ENCODE results near the gene ZNF12.
"Not testable (repeated sequence)": the region's sequence is repeated elsewhere in the genome, so short reads cannot be mapped to it uniquely, and the experiment has no call there.

Gene ZNF12

GRCh38 chr7:6706666-6707407 is at the start of gene ZNF12:
Gene ZNF12 (minus strand): TSS chr7:6706947. CDS start chr7:6705173, 1,774 bp downstream.
- peak; percentile 93 to 94 for DNase-seq (ENCODE audit: low read depth in 2 of 2)

DNA sequence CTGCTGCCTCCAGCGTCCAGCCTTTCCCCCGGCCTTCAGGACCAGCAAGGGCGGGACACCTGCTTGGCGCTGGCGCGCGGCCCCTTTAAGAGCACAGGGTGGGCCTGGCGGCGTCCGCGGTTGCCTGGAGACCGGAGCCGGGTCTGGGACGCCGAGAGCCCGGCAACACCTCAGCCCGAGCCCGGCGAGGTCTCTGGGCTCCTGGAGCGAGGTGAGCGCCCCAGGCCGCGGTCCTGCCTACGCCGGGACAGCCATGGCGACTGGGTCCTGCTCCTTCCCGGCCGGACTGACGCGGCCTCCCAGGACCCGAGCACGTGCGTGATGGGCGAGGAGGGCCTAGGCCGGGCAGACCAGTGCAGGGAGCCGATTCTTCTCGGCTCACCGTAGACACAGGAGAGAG is 47.2 kb upstream of the ZNF12 start, which contains the start of gene RSPH10B2:
TSS of gene RSPH10B2 (plus strand) at position 140 of the 400 bp plus-strand sequence. CDS start 3,575 bp downstream, outside the sequence.
- not testable (repeated sequence) for DNase-seq (ENCODE audit: low read depth in 2 of 2)

GRCh38 chr7:6750173-6750572 is 43.4 kb upstream of the ZNF12 start:
- not testable (repeated sequence) for DNase-seq (ENCODE audit: low read depth in 2 of 2)

DNA sequence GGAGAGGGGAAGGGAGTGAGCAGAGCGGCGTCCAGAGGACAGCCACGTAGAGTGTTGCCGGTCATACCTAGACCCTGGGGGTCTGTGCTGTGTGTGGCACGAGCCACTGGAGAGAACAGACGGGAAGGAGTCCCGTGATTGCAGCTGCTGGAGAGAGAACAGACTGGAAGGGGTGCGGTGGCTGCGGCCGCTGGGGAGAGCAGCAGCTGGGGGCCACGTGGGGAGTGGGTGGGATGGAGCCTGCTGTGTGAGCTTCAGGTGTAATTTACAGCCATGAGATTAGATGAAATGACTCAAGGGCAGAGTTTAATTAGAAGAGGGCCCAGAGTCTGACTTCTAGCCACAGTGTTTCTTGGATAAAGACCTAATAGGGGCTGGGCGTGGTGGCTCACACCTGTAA is 42.6 kb upstream of the ZNF12 start:
- DNase-seq (ENCODE audit: low read depth in 2 of 2), result not testable (repeated sequence)

GRCh38 chr7:6744410-6745100 is 37.8 kb upstream of the ZNF12 start:
- not testable (repeated sequence) for DNase-seq (ENCODE audit: low read depth in 2 of 2)

GRCh38 chr7:6738415-6738814 is 31.7 kb upstream of the ZNF12 start:
- DNase-seq (ENCODE audit: low read depth in 2 of 2), result not testable (repeated sequence)

DNA sequence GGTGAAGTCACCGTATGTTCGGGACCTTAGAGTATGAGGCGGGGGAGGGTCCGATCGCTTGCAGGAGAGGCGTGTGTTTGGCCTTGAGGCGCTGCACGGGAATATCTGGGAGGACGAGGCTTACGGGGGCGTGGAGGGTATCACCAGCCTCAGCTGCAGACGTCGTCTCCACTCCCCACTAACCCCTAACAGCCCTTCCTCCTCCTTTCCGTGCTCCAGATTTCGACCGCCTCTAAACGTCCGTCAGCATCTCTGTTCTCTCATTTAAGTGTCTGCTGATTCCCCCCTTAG is 23.5 kb upstream of the ZNF12 start:
- DNase-seq (ENCODE audit: low read depth in 2 of 2), result no peak

DNA sequence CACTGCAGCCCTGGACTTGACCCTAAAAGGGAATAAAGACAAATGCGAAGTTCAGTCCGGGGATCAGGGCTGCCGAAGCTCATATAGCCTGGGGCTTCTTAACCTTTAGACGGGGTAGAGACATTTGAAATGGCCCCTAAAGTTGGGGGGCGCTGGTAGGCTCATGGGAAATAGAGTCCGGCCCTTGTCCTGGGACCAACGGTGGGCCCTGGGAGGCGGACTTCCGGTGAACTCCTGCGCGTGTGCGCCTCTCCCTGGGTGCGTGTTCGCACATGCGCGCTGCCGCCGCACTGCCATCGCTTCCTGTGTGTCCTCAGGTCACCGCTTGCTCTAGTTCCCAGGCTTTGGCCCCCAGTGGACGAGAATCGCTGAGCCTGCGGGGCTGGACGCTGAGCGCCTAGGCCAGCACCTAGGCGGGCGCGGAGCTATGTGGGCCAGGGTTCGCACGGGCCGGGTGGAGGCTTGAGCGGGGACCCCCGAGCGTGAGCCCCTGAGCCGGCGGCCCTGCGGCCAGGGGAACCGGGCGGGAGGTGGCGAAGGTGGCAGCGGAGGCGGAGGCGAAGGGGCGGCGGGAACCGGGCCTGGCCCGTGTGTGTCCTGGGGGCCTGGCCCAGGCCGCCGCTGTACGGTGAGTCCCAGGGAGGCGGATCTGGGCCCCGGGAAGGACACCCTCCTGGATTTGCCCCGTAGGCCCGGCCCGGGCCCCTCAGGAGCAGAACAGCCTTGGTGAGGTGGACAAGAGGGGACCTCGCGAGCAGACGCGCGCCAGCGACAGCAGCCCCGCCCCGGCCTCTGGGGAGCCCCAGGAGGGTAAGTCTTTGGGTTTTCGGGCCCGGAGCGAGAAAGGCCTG is 23.0 kb upstream of the ZNF12 start:
- peak; percentile 68 to 75 for DNase-seq (ENCODE audit: low read depth in 2 of 2)

- DNase-seq (ENCODE audit: low read depth in 2 of 2), result not testable (repeated sequence)
Measured at GRCh38 chr7:6728893-6729491, 22.2 kb upstream of the ZNF12 start.

DNA sequence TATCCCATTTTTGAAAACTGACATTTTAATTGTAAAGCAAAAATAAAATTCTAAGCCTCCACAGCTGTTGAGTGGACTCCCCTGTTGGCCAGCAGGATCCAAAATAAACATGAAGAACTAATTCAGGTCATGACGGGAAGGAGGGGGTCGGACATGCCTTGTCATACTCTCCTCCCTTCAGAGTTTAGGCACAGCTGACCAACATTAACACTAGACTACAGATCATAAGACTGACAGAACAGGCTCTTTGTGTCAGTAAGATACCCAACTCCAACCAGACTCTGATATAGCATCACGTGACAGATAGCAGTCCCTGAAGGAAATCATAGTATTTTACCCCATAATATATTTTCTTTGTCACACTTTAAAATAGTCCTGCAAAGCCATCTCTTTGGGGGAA is 20.9 kb upstream of the ZNF12 start:
- DNase-seq (ENCODE audit: low read depth in 2 of 2), result no peak

DNA sequence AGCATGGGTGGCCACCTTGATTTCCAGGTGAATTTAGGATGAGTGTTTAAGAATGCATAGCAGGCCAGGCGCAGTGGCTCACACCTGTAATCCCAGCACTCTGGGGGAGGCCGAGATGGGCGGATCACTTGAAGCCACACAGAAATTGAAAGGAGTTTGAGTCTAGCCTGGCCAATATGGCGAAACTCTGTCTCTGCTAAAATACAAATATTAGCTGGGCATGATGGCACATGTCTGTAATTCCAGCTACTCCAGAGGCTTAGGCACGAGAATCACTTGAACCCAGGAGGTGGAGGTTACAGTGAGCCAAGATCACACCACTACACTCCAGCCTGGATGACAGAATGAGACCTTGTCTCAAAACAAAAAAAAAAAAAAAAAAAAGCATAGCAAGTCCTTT is 19.6 kb upstream of the ZNF12 start:
- DNase-seq (ENCODE audit: low read depth in 2 of 2), result not testable (repeated sequence)

DNA sequence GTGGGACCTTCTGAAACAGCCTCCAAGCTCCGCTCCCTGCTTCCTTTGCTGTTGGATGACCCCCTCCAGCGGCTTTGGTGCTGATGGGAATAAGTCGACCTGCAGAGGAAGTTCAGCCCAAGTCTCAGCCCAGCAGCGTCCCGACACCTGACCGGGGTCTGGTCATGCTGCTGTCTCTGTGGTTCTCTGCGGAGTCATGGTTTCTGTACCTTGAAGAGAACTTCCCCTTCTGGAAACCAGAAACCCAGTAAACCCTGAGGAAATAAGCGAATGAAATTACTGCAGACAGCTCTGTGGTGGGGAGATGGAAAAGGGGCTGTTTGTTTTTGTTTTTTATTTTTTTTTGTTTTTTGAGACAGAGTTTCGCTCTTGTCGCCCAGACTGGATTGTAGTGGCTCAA is 18.3 kb upstream of the ZNF12 start:
- no peak for DNase-seq (ENCODE audit: low read depth in 2 of 2)

GRCh38 chr7:6724351-6724750 is 17.6 kb upstream of the ZNF12 start:
- not testable (repeated sequence) for DNase-seq (ENCODE audit: low read depth in 2 of 2)

GRCh38 chr7:6718124-6718523 is 11.4 kb upstream of the ZNF12 start:
- DNase-seq (ENCODE audit: low read depth in 2 of 2), result no peak

GRCh38 chr7:6715898-6716297 is 9.2 kb upstream of the ZNF12 start:
- not testable (repeated sequence) for DNase-seq (ENCODE audit: low read depth in 2 of 2)

GRCh38 chr7:6714360-6714759 is 7.6 kb upstream of the ZNF12 start:
- no peak for DNase-seq (ENCODE audit: low read depth in 2 of 2)

DNA sequence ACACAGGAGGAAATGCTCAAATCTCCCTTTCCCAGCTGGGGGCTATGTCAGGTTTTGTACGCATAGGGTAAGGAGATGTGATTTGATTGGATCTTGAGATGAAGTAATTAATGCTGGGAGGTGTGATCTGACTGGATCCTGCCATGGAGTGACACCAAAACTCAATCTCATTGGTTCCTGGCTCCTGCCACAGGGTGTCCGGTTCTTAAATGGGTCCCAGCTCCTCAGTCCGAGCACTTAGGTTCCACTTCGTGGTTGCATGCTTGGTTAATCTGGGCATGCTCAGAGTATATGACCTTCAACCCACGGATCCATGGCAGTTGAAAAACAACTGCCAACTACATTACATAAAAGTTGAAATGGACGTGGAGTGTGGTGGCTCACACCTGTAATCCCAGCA is 3.1 kb upstream of the ZNF12 start:
- DNase-seq (ENCODE audit: low read depth in 2 of 2), result no peak

DNA sequence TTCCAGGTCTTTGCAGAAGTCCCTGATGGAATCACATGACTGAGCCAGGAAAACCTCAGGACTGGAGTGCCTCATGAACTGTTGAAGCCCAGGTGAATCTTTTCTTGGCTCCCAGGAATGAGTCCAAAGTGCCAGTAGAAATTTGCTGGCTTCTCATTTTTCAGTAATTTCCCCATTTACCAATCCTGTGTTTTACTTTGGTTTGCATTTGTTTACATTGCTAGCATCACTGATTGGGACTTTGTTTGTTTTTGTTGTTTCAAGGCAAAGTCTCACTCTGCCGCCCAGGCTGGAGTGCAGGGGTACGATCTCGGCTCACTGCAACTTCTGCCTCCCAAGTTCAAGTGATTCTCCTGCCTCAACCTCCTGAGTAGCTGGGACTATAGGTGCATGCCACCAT is 1.6 kb upstream of the ZNF12 start:
- DNase-seq (ENCODE audit: low read depth in 2 of 2), result no peak

GRCh38 chr7:6705959-6706665 is 635 bp downstream of the ZNF12 start:
- peak in 1 of 2 donors; percentile 11 for DNase-seq (ENCODE audit: low read depth in 2 of 2)

DNA sequence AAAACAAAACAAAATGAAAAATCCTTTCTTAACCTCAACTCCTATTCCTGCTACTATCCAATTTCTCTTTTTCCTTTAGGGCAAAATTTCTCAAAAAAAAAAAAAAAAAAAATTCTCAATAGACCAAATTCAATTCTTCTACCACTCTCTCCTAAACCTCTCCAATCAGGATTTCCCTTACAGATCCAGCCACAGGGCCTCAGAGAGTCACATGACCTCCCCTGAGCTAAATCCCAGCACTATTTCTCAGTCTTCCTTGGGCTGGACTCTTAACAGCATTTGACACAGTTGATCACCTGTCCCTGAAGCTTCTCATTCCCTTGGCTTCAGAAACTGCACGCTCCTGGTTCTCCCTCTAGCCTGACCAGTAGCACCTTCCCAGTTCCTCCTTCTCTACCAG is 4.9 kb downstream of the ZNF12 start:
- DNase-seq (ENCODE audit: low read depth in 2 of 2), result no peak

- no peak for DNase-seq (ENCODE audit: low read depth in 2 of 2)
Measured at GRCh38 chr7:6700793-6701192, 6.0 kb downstream of the ZNF12 start.
